Measurements from ENCODE around the gene RPTOR.

The RPTOR gene

GRCh38 chr17:80775863-80776262 is 231.2 kb downstream of the RPTOR start:
- no peak for TF ChIP-seq EZH2phosphoT487 (IDR thresholded peaks at IDR 0.05; ENCODE audit: low read depth)
- TF ChIP-seq, protein P1, sequence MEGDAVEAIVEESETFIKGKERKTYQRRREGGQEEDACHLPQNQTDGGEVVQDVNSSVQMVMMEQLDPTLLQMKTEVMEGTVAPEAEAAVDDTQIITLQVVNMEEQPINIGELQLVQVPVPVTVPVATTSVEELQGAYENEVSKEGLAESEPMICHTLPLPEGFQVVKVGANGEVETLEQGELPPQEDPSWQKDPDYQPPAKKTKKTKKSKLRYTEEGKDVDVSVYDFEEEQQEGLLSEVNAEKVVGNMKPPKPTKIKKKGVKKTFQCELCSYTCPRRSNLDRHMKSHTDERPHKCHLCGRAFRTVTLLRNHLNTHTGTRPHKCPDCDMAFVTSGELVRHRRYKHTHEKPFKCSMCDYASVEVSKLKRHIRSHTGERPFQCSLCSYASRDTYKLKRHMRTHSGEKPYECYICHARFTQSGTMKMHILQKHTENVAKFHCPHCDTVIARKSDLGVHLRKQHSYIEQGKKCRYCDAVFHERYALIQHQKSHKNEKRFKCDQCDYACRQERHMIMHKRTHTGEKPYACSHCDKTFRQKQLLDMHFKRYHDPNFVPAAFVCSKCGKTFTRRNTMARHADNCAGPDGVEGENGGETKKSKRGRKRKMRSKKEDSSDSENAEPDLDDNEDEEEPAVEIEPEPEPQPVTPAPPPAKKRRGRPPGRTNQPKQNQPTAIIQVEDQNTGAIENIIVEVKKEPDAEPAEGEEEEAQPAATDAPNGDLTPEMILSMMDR (IDR thresholded peaks at IDR 0.05; ENCODE audit: low read depth, low read length), result no peak

DNA sequence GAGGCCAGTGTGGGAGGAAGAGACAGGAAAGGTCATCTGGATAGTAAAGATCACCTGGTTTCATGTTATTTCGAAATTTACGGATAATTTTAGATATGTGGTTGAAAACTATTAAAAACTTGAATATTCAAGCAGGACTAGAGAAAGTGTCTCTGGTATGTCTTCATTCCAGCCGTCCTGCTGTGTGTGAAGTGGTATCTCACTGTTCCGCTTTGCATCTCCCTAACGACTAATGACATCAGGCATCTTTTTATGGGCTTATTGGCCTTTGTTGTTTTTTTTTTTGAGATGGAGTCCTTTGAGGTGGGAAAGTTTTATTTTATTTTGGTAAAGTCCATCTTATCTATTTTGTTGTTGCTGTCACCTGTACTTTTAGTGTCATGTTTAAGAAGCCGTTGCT is 232.6 kb downstream of the RPTOR start:
- Histone ChIP-seq H3K27ac (ENCODE audit: low read length) (no peak overlapping the region), H3K4me1 (ENCODE audit: low read length) (peaks cover 23% of the 10 kb centered on the region), H4K20me1 (ENCODE audit: insufficient read depth, low read length) (no peaks in the 10 kb centered on the region)

More at GRCh38 chr17:80775863-80776262, 231.2 kb downstream of the RPTOR start:
- no peaks in the 10 kb centered on the region for H3K27me3 ChIP-seq (ENCODE audit: low read depth, low read length)
- H3K79me2 ChIP-seq (ENCODE audit: low read length), result no peaks in the 10 kb centered on the region
- no peak overlapping the region for H3K4me3 ChIP-seq (ENCODE audit: low read length)
- H3K4me2 ChIP-seq (ENCODE audit: low read length), result no peak overlapping the region
- no peak overlapping the region for H3K9ac ChIP-seq (ENCODE audit: low read length)
- H2AFZ ChIP-seq (ENCODE audit: low read depth, low read length), result no peak overlapping the region
- peaks cover 6% of the 10 kb centered on the region for H3K36me3 ChIP-seq (replicated peaks; ENCODE audit: low read depth, low read length)
- H4K20me1 ChIP-seq (ENCODE audit: insufficient read depth, low read length), result no peaks in the 10 kb centered on the region
- no peaks in the 10 kb centered on the region for H3K9me3 ChIP-seq (ENCODE audit: insufficient read depth, low read length)
- no peak overlapping the region for H3K27ac ChIP-seq (ENCODE audit: low read length)
- peaks cover 16% of the 10 kb centered on the region for H3K4me1 ChIP-seq (ENCODE audit: low read length)

DNA sequence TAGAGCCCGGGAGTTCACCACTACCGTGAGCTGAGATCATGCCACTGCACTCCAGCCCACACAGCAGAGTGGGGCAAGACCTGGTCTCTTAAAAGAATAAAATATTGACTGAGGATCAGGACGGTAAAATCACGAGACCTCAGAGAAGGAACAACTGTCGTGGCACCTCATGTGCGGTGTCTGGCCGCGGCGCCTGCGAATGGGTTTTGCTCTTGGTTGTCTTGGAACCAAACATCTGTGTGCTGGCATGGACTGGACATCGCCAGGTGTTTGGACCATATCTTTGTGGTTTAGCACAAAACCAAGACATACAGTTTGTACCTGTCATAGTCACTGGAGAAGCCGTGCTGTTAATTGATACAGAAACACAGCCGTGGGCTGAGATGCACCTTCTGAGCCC is 234.1 kb downstream of the RPTOR start:
- Histone ChIP-seq H3K9me3 (ENCODE audit: insufficient read depth, low read length) (no peaks in the 10 kb centered on the region), H4K20me1 (ENCODE audit: insufficient read depth, low read length) (no peaks in the 10 kb centered on the region), H3K4me3 (ENCODE audit: low read length) (no peak overlapping the region), H3K4me1 (ENCODE audit: low read length) (peaks cover 23% of the 10 kb centered on the region), H3K4me2 (ENCODE audit: low read length) (no peak overlapping the region), H3K9ac (ENCODE audit: low read length) (no peak overlapping the region), H3K79me2 (ENCODE audit: low read length) (peaks cover 6% of the 10 kb centered on the region; the same call in 1 of the 2 replicates), H3K27me3 (ENCODE audit: low read depth, low read length) (no peaks in the 10 kb centered on the region), H3K27ac (ENCODE audit: low read length) (no peak overlapping the region), H3K36me3 (replicated peaks; ENCODE audit: low read depth, low read length) (peaks cover 6% of the 10 kb centered on the region), H2AFZ (ENCODE audit: low read depth, low read length) (no peak overlapping the region)
- no peak for TF ChIP-seq EZH2phosphoT487 (IDR thresholded peaks at IDR 0.05; ENCODE audit: low read depth)
- TF ChIP-seq, protein P1 (IDR thresholded peaks at IDR 0.05; ENCODE audit: low read depth, low read length), result no peak

More for the DNA sequence above, 232.6 kb downstream of the RPTOR start:
- no peak for TF ChIP-seq EZH2phosphoT487 (IDR thresholded peaks at IDR 0.05; ENCODE audit: low read depth)
- TF ChIP-seq, protein P1 (IDR thresholded peaks at IDR 0.05; ENCODE audit: low read depth, low read length), result no peak
- H3K4me3 ChIP-seq (ENCODE audit: low read length), result no peak overlapping the region
- H3K4me2 ChIP-seq (ENCODE audit: low read length), result no peak overlapping the region
- H3K27me3 ChIP-seq (ENCODE audit: low read depth, low read length), result no peaks in the 10 kb centered on the region
- H3K79me2 ChIP-seq (ENCODE audit: low read length), result peaks cover 6% of the 10 kb centered on the region; the same call in 1 of the 2 replicates
- no peak overlapping the region for H3K9ac ChIP-seq (ENCODE audit: low read length)
- H2AFZ ChIP-seq (ENCODE audit: low read depth, low read length), result no peak overlapping the region
- H3K9me3 ChIP-seq (ENCODE audit: insufficient read depth, low read length), result no peaks in the 10 kb centered on the region
- H3K36me3 ChIP-seq (replicated peaks; ENCODE audit: low read depth, low read length), result peaks cover 6% of the 10 kb centered on the region

DNA sequence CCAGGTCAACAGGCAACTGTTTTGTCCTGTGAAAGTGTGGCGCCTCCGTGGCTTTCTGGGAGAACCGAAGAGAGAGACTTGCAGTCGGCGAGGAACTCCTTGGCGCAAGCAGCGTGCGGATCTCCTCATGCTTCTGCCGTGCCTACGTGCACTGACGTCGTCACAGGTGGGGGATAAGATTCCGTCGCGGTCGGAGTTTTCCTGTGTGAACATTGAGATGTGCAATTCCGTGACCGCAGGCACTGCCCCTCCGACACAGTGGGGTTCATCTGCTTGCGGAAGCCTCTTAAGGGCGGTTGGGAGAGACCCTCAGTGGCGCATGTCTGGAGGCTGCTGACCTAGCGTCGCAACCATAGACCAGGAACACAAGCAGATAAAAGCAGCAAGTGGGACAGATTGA is 234.7 kb downstream of the RPTOR start:
- Histone ChIP-seq H3K4me2 (ENCODE audit: low read length) (no peak overlapping the region), H3K27ac (ENCODE audit: low read length) (no peak overlapping the region)

More for the DNA sequence above, 234.7 kb downstream of the RPTOR start:
- Histone ChIP-seq H3K27me3 (ENCODE audit: low read depth, low read length) (no peaks in the 10 kb centered on the region), H3K9ac (ENCODE audit: low read length) (no peak overlapping the region), H3K4me1 (ENCODE audit: low read length) (peaks cover 23% of the 10 kb centered on the region), H3K4me3 (ENCODE audit: low read length) (no peak overlapping the region), H3K9me3 (ENCODE audit: insufficient read depth, low read length) (no peaks in the 10 kb centered on the region), H3K79me2 (ENCODE audit: low read length) (peaks cover 6% of the 10 kb centered on the region; the same call in 1 of the 2 replicates), H3K36me3 (replicated peaks; ENCODE audit: low read depth, low read length) (peaks cover 6% of the 10 kb centered on the region), H2AFZ (ENCODE audit: low read depth, low read length) (no peak overlapping the region), H4K20me1 (ENCODE audit: insufficient read depth, low read length) (no peaks in the 10 kb centered on the region)
- no peak for TF ChIP-seq EZH2phosphoT487 (IDR thresholded peaks at IDR 0.05; ENCODE audit: low read depth)
- TF ChIP-seq, protein P1 (IDR thresholded peaks at IDR 0.05; ENCODE audit: low read depth, low read length), result no peak
